T47D (cell line): Measurements from ENCODE around the gene KLK3.

ENCODE experiments used
- DNase-seq, 2 experiments: peaks; one replicate each; pipeline versions ENCODE4 v3.0.0 to v3.0.0-alpha.2; 2011 to 2012; ENCODE audit warnings: low read depth in 1 of 2, low spot score in 1 of 2
- JUND ChIP-seq: IDR thresholded peaks from 2 replicates; pipeline ENCODE4 v1.6.1; 2012; ENCODE audit warnings: low read depth
- in situ Hi-C: cut with HindIII; loops from 2 replicates; pipeline ENCODE4 v1.10.0; 2016; ENCODE audit warnings: low sequenced_read_pairs, low pct_unique_long_range_greater_than_20kb

The KLK3 gene

GRCh38 chr19:50821622-50822021 is 33.1 kb upstream of the KLK3 start:
- no peak for TF ChIP-seq JUND
- in situ Hi-C loops = no loop called here
- no peak for DNase-seq

- no peak for DNase-seq
- no peak for TF ChIP-seq JUND
- in situ Hi-C loops = no loop called here
Observed at GRCh38 chr19:50822661-50823208, 32.0 kb upstream of the KLK3 start.

GRCh38 chr19:50823389-50824042 is 31.2 kb upstream of the KLK3 start, which contains the start of gene KLK1:
Gene KLK1, minus strand, starts transcription at chr19:50823787. Its CDS starts 39 bp downstream, at chr19:50823748.
- no peak for DNase-seq
- no peak for TF ChIP-seq JUND

GRCh38 chr19:50826492-50827240 is 28.0 kb upstream of the KLK3 start:
- TF ChIP-seq JUND = no peak
- no peak for DNase-seq
- in situ Hi-C loops = no loop called here

More at GRCh38 chr19:50823389-50824042, 31.2 kb upstream of the KLK3 start, which contains the start of gene KLK1:
- in situ Hi-C loops = no loop called here

GRCh38 chr19:50827476-50827875 is 27.2 kb upstream of the KLK3 start:
- no peak for DNase-seq
- in situ Hi-C loops = no loop called here
- no peak for TF ChIP-seq JUND

- DNase-seq = no peak
- no peak for TF ChIP-seq JUND
- in situ Hi-C loops = no loop called here
Observed at GRCh38 chr19:50829801-50830200, 24.9 kb upstream of the KLK3 start.

GRCh38 chr19:50830266-50831025 is 24.3 kb upstream of the KLK3 start:
- TF ChIP-seq JUND = no peak
- in situ Hi-C loops = no loop called here
- no peak for DNase-seq

- in situ Hi-C loops = no loop called here
- no peak for DNase-seq
- no peak for TF ChIP-seq JUND
Observed at GRCh38 chr19:50831026-50831396, 23.7 kb upstream of the KLK3 start.

- no peak for TF ChIP-seq JUND
- in situ Hi-C loops = no loop called here
- DNase-seq = no peak
Observed at GRCh38 chr19:50832666-50833065, 22.0 kb upstream of the KLK3 start.

GRCh38 chr19:50833117-50833801 is 21.5 kb upstream of the KLK3 start, which contains the start of gene KLK15:
Gene KLK15, minus strand, starts transcription at chr19:50833574. Its CDS starts 2,082 bp downstream, at chr19:50831492.
- no peak for TF ChIP-seq JUND
- no peak for DNase-seq
- in situ Hi-C loops = no loop called here

- no peak for DNase-seq
- TF ChIP-seq JUND = no peak
- in situ Hi-C loops = no loop called here
Observed at GRCh38 chr19:50833802-50834167, 20.9 kb upstream of the KLK3 start.
